ENCODE results near the gene NDST1. TPM values are rescaled to one million over a fixed set of nuclear protein-coding genes. Genes with fewer than 3 reads are reported as not detected.

Gene NDST1
- total RNA-seq, 4 donors from 2014 or later, result 94.6 to 157 (median 134) TPM

- Histone ChIP-seq H3K27ac (no peak overlapping the region), H3K36me3 (peaks cover 90% of the 10 kb centered on the region)
- 100% methylated on average over 1 of the region's 1 CpG for WGBS
Observed at GRCh38 chr5:150549735-150550134, 41.8 kb downstream of the NDST1 start.

GRCh38 chr5:150550286-150550685 lies 42.4 kb downstream of the NDST1 start:
- peaks cover 92% of the 10 kb centered on the region for H3K36me3 ChIP-seq
- no peak for TF ChIP-seq POLR2A (IDR thresholded peaks at IDR 0.05)
- TF ChIP-seq EP300 (IDR thresholded peaks at IDR 0.05), result no peak
- TF ChIP-seq CTCF (IDR thresholded peaks at IDR 0.05), result no peak
- TF ChIP-seq POLR2AphosphoS5 (IDR thresholded peaks at IDR 0.05), result no peak
- H3K9me3 ChIP-seq, result no peaks in the 10 kb centered on the region
- no peak overlapping the region for H3K4me3 ChIP-seq
- H3K4me1 ChIP-seq, result no peaks in the 10 kb centered on the region
- no peak overlapping the region for H3K27ac ChIP-seq
- H3K27me3 ChIP-seq, result no peaks in the 10 kb centered on the region
- WGBS, result 69% methylated on average over 8 of the region's 8 CpGs
- no peak for DNase-seq (ENCODE audit: low spot score in 2 of 2)

More at GRCh38 chr5:150549735-150550134, 41.8 kb downstream of the NDST1 start:
- H3K4me1 ChIP-seq, result no peaks in the 10 kb centered on the region
- H3K27me3 ChIP-seq, result no peaks in the 10 kb centered on the region
- H3K4me3 ChIP-seq, result no peak overlapping the region
- no peak for TF ChIP-seq CTCF (IDR thresholded peaks at IDR 0.05)
- no peak for TF ChIP-seq POLR2AphosphoS5 (IDR thresholded peaks at IDR 0.05)
- TF ChIP-seq POLR2A (IDR thresholded peaks at IDR 0.05), result no peak
- TF ChIP-seq EP300 (IDR thresholded peaks at IDR 0.05), result no peak
- no peaks in the 10 kb centered on the region for H3K9me3 ChIP-seq
- no peak for DNase-seq (ENCODE audit: low spot score in 2 of 2)

- peaks cover 92% of the 10 kb centered on the region for H3K36me3 ChIP-seq
- no peak for DNase-seq (ENCODE audit: low spot score in 2 of 2)
- WGBS, result 76% methylated on average over 2 of the region's 2 CpGs
- H3K4me1 ChIP-seq, result no peaks in the 10 kb centered on the region
- no peak for TF ChIP-seq CTCF (IDR thresholded peaks at IDR 0.05)
- no peak for TF ChIP-seq EP300 (IDR thresholded peaks at IDR 0.05)
- no peak for TF ChIP-seq POLR2AphosphoS5 (IDR thresholded peaks at IDR 0.05)
- no peak for TF ChIP-seq POLR2A (IDR thresholded peaks at IDR 0.05)
- no peak overlapping the region for H3K27ac ChIP-seq
- no peak overlapping the region for H3K4me3 ChIP-seq
- no peaks in the 10 kb centered on the region for H3K27me3 ChIP-seq
- H3K9me3 ChIP-seq, result no peaks in the 10 kb centered on the region
Observed at GRCh38 chr5:150551066-150551465, 43.1 kb downstream of the NDST1 start.

- TF ChIP-seq POLR2A (IDR thresholded peaks at IDR 0.05) (no peak), POLR2AphosphoS5 (IDR thresholded peaks at IDR 0.05) (no peak), CTCF (IDR thresholded peaks at IDR 0.05) (no peak), EP300 (IDR thresholded peaks at IDR 0.05) (no peak)
- H3K4me3 ChIP-seq, result no peak overlapping the region
- H3K27me3 ChIP-seq, result no peaks in the 10 kb centered on the region
- no peaks in the 10 kb centered on the region for H3K9me3 ChIP-seq
- 96% methylated on average over 13 of the region's 17 CpGs for WGBS
- DNase-seq (ENCODE audit: low spot score in 2 of 2), result no peak
- peaks cover 9% of the 10 kb centered on the region for H3K4me1 ChIP-seq
- no peak overlapping the region for H3K27ac ChIP-seq
- peaks cover 79% of the 10 kb centered on the region for H3K36me3 ChIP-seq
Observed at GRCh38 chr5:150553402-150553801, 45.5 kb downstream of the NDST1 start.

- Histone ChIP-seq H3K27me3 (no peaks in the 10 kb centered on the region), H3K36me3 (peaks cover 74% of the 10 kb centered on the region), H3K4me1 (peaks cover 10% of the 10 kb centered on the region), H3K9me3 (no peaks in the 10 kb centered on the region), H3K4me3 (no peak overlapping the region), H3K27ac (no peak overlapping the region)
- DNase-seq (ENCODE audit: low spot score in 2 of 2), result no peak
- TF ChIP-seq CTCF (IDR thresholded peaks at IDR 0.05) (no peak), POLR2AphosphoS5 (IDR thresholded peaks at IDR 0.05) (no peak), EP300 (IDR thresholded peaks at IDR 0.05) (no peak), POLR2A (IDR thresholded peaks at IDR 0.05) (no peak)
- 84% methylated on average over 8 of the region's 8 CpGs for WGBS
Observed at GRCh38 chr5:150553911-150554310, 46.0 kb downstream of the NDST1 start.
